NCI-H2196 (cell line): ENCODE data around the gene SFSWAP.
"Not testable (repeated sequence)": the region's sequence is repeated elsewhere in the genome, so short reads cannot be mapped to it uniquely, and the experiment has no call there.

Experiments
- DNase-seq: peaks from one replicate; lab custom pipeline; 2025; ENCODE audit not compliant: unreplicated experiment; lab: John Stamatoyannopoulos, UW

Gene SFSWAP

DNA sequence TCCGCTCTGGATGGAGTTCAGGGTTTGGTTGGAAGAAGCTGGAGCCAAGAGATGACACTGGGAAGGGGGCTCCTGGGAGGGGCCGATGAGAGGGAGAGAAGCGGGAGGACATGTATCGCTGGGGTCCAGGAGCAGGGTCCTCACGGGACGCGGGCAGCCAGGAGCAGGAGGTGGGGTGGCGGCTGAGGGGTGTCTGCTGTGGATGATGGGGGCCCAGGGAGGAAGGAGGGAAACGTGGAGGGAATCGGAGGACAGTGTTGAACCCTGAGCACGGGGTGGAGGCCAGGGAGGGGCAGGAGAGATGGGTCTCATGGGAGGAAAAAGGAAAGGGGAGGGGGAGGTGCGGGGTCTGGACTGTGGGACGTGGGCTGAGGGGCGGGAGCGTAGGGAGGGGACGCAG lies 31.7 kb upstream of the SFSWAP start:
- not testable (repeated sequence) for DNase-seq

GRCh38 chr12:131679816-131680215 lies 31.1 kb upstream of the SFSWAP start:
- DNase-seq: not testable (repeated sequence)

DNA sequence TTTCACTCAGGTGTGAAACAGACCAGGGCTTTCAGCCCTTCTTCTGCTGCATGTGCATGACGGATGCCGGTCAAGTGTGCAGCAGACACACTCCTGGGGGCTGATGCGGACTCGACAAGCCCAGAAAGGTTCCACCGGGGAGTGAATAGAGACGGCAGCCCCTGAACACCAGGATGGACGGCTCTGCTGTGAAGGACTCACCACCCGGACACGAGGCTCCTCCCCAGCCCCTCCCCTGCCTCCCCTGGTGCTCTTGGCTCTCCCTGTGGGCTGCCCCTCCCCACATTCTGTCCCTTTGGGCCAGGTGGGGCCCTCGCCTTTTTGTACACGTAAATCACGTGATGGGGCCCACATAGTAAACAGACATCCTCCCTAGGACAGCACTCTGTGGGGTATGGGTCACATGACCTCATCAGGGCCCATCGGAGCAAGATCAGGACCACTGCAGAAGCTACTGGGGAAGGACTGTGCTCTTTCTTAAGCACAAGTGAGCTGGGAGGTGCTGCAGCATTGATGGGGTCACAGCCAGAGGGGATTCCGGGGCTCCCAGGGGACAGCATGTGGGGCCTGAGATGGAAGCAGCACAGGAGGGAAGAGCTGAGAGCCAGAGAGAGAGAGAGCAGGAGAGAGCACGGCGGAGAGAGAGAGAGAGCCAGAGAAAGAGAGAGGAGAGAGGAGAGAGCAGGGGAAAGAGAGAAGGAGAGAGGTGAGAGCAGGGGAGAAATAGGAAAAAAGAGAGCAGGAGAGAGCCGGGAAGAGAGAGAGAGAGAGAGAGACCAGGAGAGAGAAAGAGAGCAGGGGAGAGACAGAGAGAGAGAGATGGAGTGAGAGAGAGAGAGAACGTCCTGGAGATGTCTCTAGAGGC lies 30.3 kb upstream of the SFSWAP start:
- DNase-seq: not testable (repeated sequence)

GRCh38 chr12:131681257-131681620 lies 29.7 kb upstream of the SFSWAP start:
- no peak for DNase-seq

DNA sequence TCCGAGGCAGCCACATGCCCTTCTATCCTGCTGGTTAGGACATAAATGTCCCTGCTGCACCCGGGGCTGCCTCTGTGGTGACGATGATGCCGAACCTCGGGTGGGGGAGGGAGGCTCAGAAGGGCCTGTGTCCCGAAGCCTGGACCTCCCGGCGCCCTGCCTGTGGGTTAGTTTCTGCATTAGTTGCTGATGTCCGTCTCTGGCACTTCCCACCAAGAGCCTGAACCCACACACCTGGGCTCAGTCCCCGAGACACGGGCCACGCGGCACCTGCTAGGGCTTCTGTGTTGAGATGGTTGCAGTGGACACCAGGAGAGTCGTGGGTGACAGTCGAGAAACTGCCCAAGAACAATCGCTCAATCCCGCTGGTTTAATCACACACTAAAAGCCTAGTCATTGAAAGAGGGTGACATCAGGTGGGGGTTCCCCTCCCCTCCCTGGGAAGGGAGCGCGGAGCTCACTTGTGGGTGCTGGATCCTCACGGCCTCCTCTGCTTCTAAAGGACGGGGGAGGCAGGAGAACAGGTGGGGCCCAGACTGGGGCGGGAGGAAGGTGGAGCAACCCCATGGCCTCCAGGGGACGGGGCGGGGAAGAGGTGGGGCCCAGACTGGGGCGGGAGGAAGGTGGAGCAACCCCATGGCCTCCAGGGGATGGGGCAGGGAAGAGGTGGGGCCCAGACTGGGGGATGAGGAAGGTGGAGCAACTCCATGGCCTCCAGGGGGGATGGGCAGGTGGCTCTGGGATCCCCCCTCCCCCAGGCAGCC lies 29.0 kb upstream of the SFSWAP start:
- DNase-seq: peak; percentile 50

DNA sequence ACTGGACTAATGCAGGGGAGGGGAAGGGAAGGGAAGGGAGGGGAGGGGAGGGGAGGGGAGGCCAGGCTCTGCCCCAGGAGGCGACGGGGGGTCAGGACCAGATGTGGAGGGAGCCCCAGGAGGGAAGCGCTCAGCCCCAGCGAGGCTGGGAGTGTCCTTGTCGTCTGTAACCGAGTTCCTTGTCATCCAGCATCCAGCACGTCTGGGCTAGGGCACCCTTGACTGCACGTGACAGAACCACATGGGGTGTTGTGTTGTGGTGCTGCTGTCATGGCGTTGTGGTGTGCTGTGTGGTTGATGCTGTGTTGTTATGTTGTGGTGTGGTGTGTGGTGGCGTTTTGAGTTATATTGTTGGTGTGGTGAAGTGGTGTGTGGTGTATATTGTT lies 28.4 kb upstream of the SFSWAP start:
- DNase-seq: no peak

DNA sequence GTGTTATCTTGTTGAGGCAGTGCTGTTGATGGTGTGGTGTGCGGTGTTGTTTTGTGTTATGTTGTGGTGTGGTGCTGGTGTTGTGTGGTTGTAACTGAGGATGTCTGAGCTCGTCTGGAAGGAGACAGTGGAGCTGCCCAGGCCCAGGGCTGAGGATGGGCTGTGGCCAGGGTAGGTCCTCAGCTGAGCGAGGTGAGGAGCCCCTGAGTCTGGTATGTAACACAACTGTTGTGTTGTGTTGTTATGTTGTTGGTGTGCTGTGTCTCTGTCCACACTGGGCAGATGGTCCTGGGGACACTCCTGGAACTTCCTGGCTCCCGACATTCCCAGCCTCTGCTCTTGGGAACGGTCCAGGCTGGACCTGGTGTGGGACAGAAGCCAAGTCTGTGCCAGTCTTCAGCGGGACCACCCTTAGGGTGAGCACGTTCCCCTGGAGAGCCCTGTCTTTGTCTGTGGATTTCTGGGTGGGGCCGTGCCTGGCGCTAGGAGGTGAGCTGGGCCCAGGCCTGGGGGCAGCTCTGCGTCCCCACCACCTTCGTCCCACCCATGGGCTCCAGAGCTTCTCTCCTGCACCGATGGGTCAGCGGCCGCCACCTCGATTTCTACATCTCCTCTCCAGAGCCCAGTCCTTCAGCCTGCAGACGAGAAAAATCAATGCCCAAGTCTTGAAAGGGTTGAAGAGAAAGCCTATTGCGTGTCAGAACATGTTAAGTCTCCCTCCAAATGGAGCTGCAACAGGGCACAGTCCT lies 27.4 kb upstream of the SFSWAP start:
- DNase-seq: no peak

GRCh38 chr12:131684015-131684725 lies 26.7 kb upstream of the SFSWAP start:
- DNase-seq: no peak

GRCh38 chr12:131687346-131688125 lies 23.4 kb upstream of the SFSWAP start:
- DNase-seq: no peak

- DNase-seq: no peak
Measured at GRCh38 chr12:131688131-131688844, 22.6 kb upstream of the SFSWAP start.

GRCh38 chr12:131688845-131689154 lies 22.1 kb upstream of the SFSWAP start:
- DNase-seq: no peak

GRCh38 chr12:131690320-131690719 lies 20.6 kb upstream of the SFSWAP start:
- DNase-seq: no peak

DNA sequence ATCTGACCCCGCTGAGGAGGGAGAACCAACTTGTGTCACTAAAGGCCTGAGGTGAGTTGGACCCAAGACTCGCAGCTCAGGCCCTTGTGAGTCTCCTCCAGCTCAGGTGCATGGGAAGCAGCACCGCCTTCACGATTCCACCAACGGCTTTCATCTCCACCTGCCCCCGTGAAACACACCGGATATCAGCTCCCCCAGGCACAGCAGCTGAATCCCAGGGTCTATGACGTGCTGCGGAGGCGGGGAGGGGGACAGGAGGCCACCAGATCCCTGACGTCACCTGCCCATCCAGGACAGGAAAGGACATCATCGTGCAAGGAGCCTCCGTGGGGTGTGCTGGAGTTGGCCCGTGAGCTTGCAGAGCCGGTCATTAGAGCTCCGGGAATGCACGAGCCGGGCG lies 18.5 kb upstream of the SFSWAP start:
- DNase-seq: no peak

GRCh38 chr12:131693149-131693548 lies 17.7 kb upstream of the SFSWAP start:
- DNase-seq: no peak

GRCh38 chr12:131694116-131694838 lies 16.6 kb upstream of the SFSWAP start:
- DNase-seq: no peak

DNA sequence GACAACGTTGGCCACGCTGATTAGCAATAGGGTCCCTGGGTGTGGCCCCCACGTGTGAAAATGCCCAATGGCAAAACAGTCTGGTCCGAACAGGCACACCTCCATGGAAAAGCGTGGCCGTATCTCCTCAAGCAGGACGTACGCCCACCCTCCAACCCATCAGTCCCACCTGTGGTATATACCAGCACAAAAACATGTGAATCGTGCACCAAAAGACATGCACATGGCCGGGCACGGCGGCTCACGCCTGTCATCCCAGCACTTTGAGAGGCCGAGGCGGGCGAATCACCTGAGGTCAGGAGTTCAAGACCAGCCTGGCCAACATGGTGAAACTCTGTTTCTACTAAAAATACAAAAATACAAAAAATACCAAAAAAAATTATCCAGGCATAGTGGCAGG lies 14.9 kb upstream of the SFSWAP start:
- no peak for DNase-seq

GRCh38 chr12:131698286-131698685 lies 12.6 kb upstream of the SFSWAP start:
- no peak for DNase-seq

DNA sequence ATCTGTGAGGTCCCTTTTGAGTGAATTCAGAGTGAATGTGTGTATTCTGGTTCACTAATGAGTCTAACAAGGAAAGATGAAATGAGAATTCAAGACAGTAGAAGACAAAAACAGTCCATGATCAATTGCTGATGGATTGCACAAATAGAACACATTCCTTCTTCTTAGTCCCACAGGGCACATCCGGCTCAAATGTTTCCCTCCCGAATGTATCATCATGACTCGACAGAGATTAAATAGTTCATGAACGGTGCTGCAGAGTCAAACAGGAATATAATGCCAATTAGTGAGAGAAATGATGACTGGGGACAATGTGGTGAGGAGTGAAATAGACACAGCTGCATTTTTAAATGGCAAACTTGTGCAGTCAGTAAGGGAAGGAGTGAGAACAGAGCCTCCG lies 11.5 kb upstream of the SFSWAP start:
- no peak for DNase-seq

- DNase-seq: no peak
Measured at GRCh38 chr12:131700271-131700670, 10.6 kb upstream of the SFSWAP start.
